NOMO-1 (cell line): Measurements from ENCODE around the gene SHTN1.

ENCODE experiments used
- DNase-seq, 2 experiments: peaks; one replicate each; lab custom pipeline; 2025; ENCODE audit not compliant: unreplicated experiment in 2 of 2; lab: John Stamatoyannopoulos, UW

The SHTN1 gene

GRCh38 chr10:116988311-116988710 lies 16.7 kb downstream of the SHTN1 start:
- no peak for DNase-seq

DNA sequence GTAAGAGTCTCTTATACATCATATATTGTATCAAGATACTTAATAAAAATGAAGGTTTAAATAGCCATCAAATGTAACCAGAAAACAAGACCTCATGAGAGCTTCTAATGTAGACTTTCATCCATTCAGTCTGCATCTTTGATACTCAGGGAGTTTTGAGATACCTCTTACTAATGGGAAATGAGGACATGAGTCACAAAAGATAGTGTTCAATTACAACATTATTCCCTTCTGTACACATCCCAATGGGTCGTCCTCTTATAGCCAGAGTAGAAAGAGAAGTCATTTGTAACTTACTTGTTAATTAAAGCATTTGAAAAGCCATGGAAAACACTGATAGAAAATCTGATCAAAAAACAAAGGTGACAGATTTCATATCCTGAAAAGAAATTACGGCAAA lies 19.4 kb downstream of the SHTN1 start:
- DNase-seq, result no peak

- no peak for DNase-seq
Measured at GRCh38 chr10:116984202-116984990, 20.6 kb downstream of the SHTN1 start.

DNA sequence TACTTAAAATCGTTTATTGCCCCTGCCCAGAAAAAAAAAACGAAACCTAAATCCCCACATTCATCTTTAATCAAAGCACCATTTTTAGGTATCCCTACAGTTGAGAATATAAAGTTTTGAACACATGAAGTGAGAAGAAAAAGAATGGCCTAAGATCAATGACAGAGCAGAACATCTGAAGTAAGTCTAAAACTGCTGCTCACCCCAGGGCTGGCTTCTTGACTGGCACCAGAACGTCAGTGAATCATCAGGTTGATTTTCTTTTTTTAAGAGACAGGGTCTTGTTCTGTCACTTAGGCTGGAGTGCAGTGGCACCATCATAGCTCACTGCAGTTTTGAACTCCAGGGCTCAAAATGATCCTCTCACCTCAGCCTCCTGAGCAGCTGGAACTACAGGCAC lies 24.9 kb downstream of the SHTN1 start:
- DNase-seq, result no peak

DNA sequence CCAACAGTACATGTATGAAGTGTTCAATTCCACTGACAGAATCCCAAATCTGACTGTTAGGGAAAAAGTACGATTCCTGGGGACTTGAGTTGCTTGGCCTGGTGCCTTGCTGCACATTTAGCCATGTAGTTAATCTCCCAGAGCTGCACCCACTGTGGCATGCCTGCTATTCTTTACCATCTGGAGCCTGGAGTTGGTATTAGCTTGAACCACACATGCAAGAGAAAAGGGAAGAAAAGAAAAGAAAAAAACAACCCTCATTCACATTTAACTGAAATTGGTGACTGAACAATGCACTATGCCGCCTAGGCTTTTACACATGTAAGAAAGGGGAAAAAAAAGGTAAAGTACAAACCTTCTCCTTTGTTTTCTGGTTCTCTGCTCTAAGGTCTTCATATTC lies 26.1 kb downstream of the SHTN1 start:
- no peak for DNase-seq

GRCh38 chr10:116974456-116975005 lies 30.5 kb downstream of the SHTN1 start:
- peak; percentile 13 to 30 for DNase-seq

DNA sequence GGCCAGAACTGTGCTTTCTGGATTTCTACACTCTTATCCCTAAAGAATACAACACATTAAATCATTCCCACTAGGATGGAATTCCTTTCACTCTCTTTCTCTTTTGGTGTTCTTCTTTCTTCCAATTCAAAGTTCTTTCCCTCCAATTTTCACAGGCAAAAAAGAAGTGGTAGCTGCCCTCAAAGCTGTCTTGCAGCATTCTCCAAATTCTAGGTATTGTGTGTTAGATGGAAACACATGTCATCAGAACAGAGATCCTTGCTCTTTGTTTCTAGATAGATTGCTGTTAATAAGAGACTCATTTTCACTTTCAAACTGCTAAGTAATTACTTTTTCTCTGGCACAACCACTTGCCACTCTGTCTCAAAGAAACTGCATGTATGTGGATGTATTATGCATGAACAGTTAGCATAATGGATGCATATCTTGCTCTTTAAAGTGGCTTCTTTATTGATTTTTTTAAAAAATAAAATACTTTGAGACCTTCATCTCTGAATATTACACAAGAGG lies 31.0 kb downstream of the SHTN1 start:
- DNase-seq, result no peak

DNA sequence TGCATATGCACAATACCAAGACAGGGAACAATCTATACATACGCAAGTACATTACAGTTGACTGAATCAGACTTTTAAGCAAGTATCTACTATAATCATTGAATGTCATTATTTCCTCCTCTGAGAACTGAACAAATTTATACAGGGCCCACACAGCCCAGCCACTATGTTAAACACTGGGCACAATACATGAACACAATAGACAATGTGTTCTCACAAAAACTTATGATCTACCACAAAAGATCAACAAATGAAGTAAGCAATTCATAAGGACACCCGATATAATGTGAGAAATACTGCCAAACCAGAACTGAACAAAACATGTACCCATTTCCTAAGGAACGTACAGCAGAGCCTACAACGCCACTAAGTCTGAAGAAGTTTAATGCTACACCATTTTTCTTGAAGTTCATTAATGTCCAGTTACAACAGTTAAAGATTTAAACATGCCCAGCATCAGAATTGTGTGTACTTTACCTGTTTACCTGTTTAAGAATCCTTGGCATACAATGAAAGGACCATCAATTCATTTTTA lies 31.5 kb downstream of the SHTN1 start:
- no peak for DNase-seq

DNA sequence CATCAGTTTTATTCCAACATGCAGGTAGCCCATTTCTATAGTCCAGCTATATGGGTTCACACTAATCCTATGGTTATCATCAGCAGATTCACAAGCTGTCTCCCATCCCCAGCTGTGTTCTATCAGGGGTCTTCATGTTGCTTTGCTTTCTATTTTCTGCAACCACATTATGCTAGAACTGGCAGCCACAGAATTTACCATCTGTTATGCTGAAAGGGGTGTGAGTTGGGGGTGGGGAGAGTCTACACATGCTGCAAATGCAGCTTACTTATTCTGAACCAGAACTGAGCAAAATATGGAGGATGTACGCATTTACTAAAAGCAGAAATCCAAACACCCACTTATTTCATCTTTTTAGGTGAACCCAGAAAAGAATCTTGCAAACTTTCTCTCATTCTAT lies 32.9 kb downstream of the SHTN1 start:
- no peak for DNase-seq

DNA sequence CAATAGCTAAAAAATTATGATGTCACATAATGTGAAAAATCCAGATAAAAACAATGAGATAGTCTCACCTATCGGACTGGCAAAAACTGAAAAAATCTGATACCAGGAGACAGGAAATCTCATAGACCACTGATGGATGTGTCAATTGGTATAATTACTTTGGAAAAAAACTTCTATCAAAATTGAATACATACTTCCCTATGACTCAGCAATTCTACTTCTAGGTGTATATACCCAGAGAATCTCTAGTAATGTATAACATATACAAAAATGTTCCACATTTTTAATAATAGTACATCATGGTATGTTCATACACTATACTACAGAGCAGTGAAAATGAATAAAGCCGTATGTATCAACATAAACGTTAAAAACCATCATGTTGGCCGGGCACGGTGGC lies 34.9 kb downstream of the SHTN1 start:
- DNase-seq, result no peak

GRCh38 chr10:116968331-116968730 lies 36.7 kb downstream of the SHTN1 start:
- DNase-seq, result no peak

DNA sequence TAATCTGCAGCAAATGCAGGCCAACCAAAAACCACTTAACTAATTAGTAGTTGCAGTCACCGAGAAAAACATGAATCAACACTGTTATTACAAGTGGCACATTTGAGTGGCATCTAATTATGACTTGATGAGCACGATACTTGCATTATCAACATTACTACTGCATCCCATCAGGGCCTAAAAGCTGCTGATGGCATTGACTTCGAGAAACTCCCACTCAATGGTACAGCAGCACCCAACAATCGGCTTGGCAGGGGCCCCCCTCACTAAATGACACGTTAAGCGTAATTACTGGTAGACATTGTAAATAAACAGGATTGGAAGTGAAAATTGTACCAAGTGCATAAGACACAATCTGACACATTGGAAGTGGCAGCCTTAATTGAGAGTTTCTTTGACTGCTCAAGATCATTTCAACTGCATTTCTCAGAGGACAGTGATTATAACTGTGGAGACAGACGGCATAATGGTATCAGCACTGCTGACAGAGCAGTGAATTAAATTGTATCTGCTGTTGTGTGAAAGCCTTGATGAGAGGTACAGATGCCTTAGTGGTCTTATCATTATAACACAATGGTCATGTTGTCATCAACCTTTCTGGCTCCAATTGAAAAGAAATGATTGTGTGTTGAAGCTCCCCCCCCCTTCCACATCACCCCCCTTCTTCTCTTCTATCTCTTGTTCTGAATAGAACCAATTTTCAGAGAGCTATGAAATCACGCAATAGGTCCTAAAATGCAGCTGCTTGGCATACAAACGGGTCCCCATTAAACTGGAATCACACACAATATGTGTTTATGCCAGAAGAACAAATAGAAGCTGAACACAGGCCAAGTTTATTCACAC lies 43.4 kb downstream of the SHTN1 start:
- no peak for DNase-seq

DNA sequence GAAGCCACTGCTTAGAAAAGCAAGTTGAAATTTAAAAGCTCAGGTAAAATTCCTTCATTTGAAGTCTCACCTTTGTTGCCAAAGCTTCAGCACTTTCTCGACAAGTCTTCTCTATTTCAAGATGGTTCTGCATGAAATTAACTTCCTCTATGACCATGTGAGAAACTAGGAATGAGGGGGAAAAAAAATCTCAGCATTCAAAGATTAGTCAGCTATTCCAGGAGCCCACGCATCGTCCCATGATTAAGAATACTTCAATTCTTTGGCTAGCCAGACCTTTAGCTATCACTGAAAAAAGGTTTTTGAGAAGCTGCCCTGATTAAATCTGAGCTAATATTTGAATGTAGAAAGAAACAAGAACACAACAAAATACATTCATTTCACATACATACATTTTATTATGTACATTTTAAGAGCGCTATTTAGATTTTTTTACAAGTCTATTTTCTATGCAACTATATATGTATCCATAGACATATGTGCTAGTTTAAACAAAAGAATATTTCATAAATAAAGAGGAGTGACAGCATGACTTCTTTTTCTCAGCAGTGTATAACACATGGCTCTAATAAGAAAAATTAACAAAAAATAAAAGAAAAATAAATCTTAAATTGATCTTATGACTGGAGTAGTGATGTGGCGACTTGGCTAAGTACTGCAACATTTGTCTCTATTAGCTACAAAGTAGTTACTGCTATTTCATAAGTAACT lies 44.8 kb downstream of the SHTN1 start:
- DNase-seq, result no peak

- peak; percentile 13 to 83 for DNase-seq
Measured at GRCh38 chr10:116952729-116953128, 52.3 kb downstream of the SHTN1 start.

DNA sequence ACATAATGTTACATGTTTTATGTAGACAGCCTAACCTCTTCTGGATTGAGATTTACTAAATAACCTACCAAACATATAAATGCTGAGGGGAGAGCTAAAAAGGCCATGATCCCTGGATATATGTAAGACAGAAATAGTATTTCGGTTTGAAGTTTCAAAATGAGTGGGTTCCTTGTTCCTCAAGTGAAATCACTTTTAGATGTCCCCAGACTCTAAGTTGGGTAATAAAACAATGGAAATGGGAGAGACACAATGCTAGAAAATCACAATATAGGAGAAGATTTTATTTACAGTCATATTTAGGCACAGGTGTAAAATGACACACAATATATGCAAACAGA lies 56.5 kb downstream of the SHTN1 start:
- peak in 1 of 2 experiments; percentile 79 for DNase-seq

- DNase-seq, result peak; percentile 79 to 92
Measured at GRCh38 chr10:116947841-116948529, 57.0 kb downstream of the SHTN1 start.

- DNase-seq, result no peak
Measured at GRCh38 chr10:116944911-116945310, 60.1 kb downstream of the SHTN1 start.

GRCh38 chr10:116931806-116932205 lies 73.2 kb downstream of the SHTN1 start:
- no peak for DNase-seq

- no peak for DNase-seq
Measured at GRCh38 chr10:116926426-116926825, 78.6 kb downstream of the SHTN1 start.

DNA sequence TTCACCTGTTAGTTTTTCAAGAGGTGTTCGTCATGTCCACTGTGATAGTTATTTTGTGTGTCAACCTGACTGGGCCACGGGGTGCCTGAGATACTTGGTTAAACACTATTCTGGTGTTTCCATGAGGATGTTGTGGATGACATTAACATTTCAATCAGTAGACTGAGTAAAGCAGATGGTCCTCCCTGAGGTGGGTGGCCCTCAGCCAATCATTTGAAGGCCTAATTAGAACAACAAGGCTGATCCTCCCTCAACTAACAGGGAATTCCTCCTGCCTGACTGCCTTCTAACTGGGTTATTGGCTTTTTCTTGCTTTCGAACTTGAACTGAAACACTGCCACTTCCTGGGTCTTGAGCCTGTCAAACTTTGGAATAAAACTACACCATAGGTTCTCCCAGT lies 79.9 kb downstream of the SHTN1 start:
- DNase-seq, result no peak
